ENCODE measurements around the gene NWD2.

NWD2 gene

GRCh38 chr4:37299468-37299867 is 54.9 kb downstream of the NWD2 start:
- no peaks in the 10 kb centered on the region for H4K20me1 ChIP-seq
- H3K4me1 ChIP-seq, result no peaks in the 10 kb centered on the region
- H3K36me3 ChIP-seq, result no peaks in the 10 kb centered on the region
- no peak overlapping the region for H3K4me2 ChIP-seq
- TF ChIP-seq Cebpa-rat (IDR thresholded peaks at IDR 0.05), result no peak
- H3K27ac ChIP-seq, result no peak overlapping the region
- H3K27me3 ChIP-seq, result no peaks in the 10 kb centered on the region
- no peak overlapping the region for H3K9ac ChIP-seq
- peaks cover 6% of the 10 kb centered on the region for H3K9me3 ChIP-seq
- no peak overlapping the region for H3K4me3 ChIP-seq

GRCh38 chr4:37304612-37305011 is 60.1 kb downstream of the NWD2 start:
- H3K4me2 ChIP-seq, result no peak overlapping the region
- no peaks in the 10 kb centered on the region for H3K27me3 ChIP-seq
- peaks cover 33% of the 10 kb centered on the region for H3K9me3 ChIP-seq
- no peak overlapping the region for H3K4me3 ChIP-seq
- TF ChIP-seq Cebpa-rat (IDR thresholded peaks at IDR 0.05), result no peak
- H3K27ac ChIP-seq, result no peak overlapping the region
- no peaks in the 10 kb centered on the region for H3K36me3 ChIP-seq
- no peak overlapping the region for H3K9ac ChIP-seq
- H4K20me1 ChIP-seq, result no peaks in the 10 kb centered on the region
- H3K4me1 ChIP-seq, result no peaks in the 10 kb centered on the region

GRCh38 chr4:37305984-37306383 is 61.4 kb downstream of the NWD2 start:
- no peaks in the 10 kb centered on the region for H3K4me1 ChIP-seq
- H3K9me3 ChIP-seq, result peaks cover 34% of the 10 kb centered on the region
- H4K20me1 ChIP-seq, result no peaks in the 10 kb centered on the region
- TF ChIP-seq Cebpa-rat (IDR thresholded peaks at IDR 0.05), result no peak
- H3K36me3 ChIP-seq, result no peaks in the 10 kb centered on the region
- no peaks in the 10 kb centered on the region for H3K27me3 ChIP-seq
- no peak overlapping the region for H3K9ac ChIP-seq
- H3K4me3 ChIP-seq, result no peak overlapping the region
- no peak overlapping the region for H3K27ac ChIP-seq
- no peak overlapping the region for H3K4me2 ChIP-seq

- TF ChIP-seq Cebpa-rat (IDR thresholded peaks at IDR 0.05), result no peak
- Histone ChIP-seq H3K4me3 (no peak overlapping the region), H3K36me3 (no peaks in the 10 kb centered on the region), H3K9me3 (no peaks in the 10 kb centered on the region), H3K4me1 (no peaks in the 10 kb centered on the region), H3K9ac (no peak overlapping the region), H3K27ac (no peak overlapping the region), H3K27me3 (no peaks in the 10 kb centered on the region), H4K20me1 (no peaks in the 10 kb centered on the region), H3K4me2 (no peak overlapping the region)
Measured at GRCh38 chr4:37317104-37317643, 72.6 kb downstream of the NWD2 start.

- Histone ChIP-seq H3K4me1 (no peaks in the 10 kb centered on the region), H3K27ac (no peak overlapping the region), H4K20me1 (no peaks in the 10 kb centered on the region), H3K36me3 (no peaks in the 10 kb centered on the region), H3K4me2 (no peak overlapping the region), H3K4me3 (no peak overlapping the region), H3K9me3 (no peaks in the 10 kb centered on the region), H3K9ac (no peak overlapping the region), H3K27me3 (no peaks in the 10 kb centered on the region)
- TF ChIP-seq Cebpa-rat (IDR thresholded peaks at IDR 0.05), result no peak
Measured at GRCh38 chr4:37320513-37321235, 76.1 kb downstream of the NWD2 start.

GRCh38 chr4:37322122-37322521 is 77.6 kb downstream of the NWD2 start:
- Histone ChIP-seq H3K36me3 (no peaks in the 10 kb centered on the region), H3K4me2 (no peak overlapping the region), H3K27ac (no peak overlapping the region), H3K9me3 (no peaks in the 10 kb centered on the region), H3K9ac (no peak overlapping the region), H4K20me1 (no peaks in the 10 kb centered on the region), H3K4me3 (no peak overlapping the region), H3K4me1 (no peaks in the 10 kb centered on the region), H3K27me3 (no peaks in the 10 kb centered on the region)
- TF ChIP-seq Cebpa-rat (IDR thresholded peaks at IDR 0.05), result no peak

GRCh38 chr4:37324546-37324945 is 80.0 kb downstream of the NWD2 start:
- Histone ChIP-seq H3K36me3 (no peaks in the 10 kb centered on the region), H3K9ac (no peak overlapping the region), H4K20me1 (no peaks in the 10 kb centered on the region), H3K27ac (no peak overlapping the region), H3K4me1 (no peaks in the 10 kb centered on the region), H3K4me2 (no peak overlapping the region), H3K27me3 (no peaks in the 10 kb centered on the region), H3K4me3 (no peak overlapping the region), H3K9me3 (no peaks in the 10 kb centered on the region)
- TF ChIP-seq Cebpa-rat (IDR thresholded peaks at IDR 0.05), result no peak

- no peaks in the 10 kb centered on the region for H3K27me3 ChIP-seq
- H3K4me2 ChIP-seq, result no peak overlapping the region
- peaks cover 3% of the 10 kb centered on the region; the same call in 1 of the 2 replicates for H3K9me3 ChIP-seq
- TF ChIP-seq Cebpa-rat (IDR thresholded peaks at IDR 0.05), result no peak
- no peaks in the 10 kb centered on the region for H3K36me3 ChIP-seq
- H3K4me3 ChIP-seq, result no peak overlapping the region
- H3K4me1 ChIP-seq, result no peaks in the 10 kb centered on the region
- no peak overlapping the region for H3K9ac ChIP-seq
- H4K20me1 ChIP-seq, result no peaks in the 10 kb centered on the region
- H3K27ac ChIP-seq, result no peak overlapping the region
Measured at GRCh38 chr4:37326852-37327251, 82.3 kb downstream of the NWD2 start.

GRCh38 chr4:37338972-37339371 is 94.4 kb downstream of the NWD2 start:
- no peaks in the 10 kb centered on the region for H3K4me1 ChIP-seq
- H4K20me1 ChIP-seq, result no peaks in the 10 kb centered on the region
- no peak overlapping the region for H3K4me3 ChIP-seq
- H3K4me2 ChIP-seq, result no peak overlapping the region
- H3K9me3 ChIP-seq, result no peaks in the 10 kb centered on the region
- no peak for TF ChIP-seq Cebpa-rat (IDR thresholded peaks at IDR 0.05)
- H3K36me3 ChIP-seq, result no peaks in the 10 kb centered on the region
- no peak overlapping the region for H3K27ac ChIP-seq
- no peak overlapping the region for H3K9ac ChIP-seq
- H3K27me3 ChIP-seq, result no peaks in the 10 kb centered on the region

GRCh38 chr4:37358748-37359147 is 114.2 kb downstream of the NWD2 start:
- TF ChIP-seq Cebpa-rat (IDR thresholded peaks at IDR 0.05), result no peak
- H3K9me3 ChIP-seq, result peaks cover 7% of the 10 kb centered on the region; the same call in 1 of the 2 replicates
- no peak overlapping the region for H3K9ac ChIP-seq
- H3K4me3 ChIP-seq, result no peak overlapping the region
- peaks cover 6% of the 10 kb centered on the region; the same call in 1 of the 2 replicates for H3K4me1 ChIP-seq
- no peaks in the 10 kb centered on the region for H3K27me3 ChIP-seq
- no peak overlapping the region for H3K4me2 ChIP-seq
- no peak overlapping the region for H3K27ac ChIP-seq
- no peaks in the 10 kb centered on the region for H3K36me3 ChIP-seq
- no peaks in the 10 kb centered on the region for H4K20me1 ChIP-seq
